GM18858 (cell line): Measurements from ENCODE around the gene SEPSECS.

Experiments
- ATAC-seq: cut with Tn5 transposase; IDR thresholded peaks from one replicate; pipeline ENCODE4 v1.9.1; 2021; ENCODE audit not compliant: unreplicated experiment

The SEPSECS gene

GRCh38 chr4:25111648-25112196 lies 48.5 kb downstream of the SEPSECS start:
- no peak for ATAC-seq

- no peak for ATAC-seq
Observed at GRCh38 chr4:25110527-25111329, 49.5 kb downstream of the SEPSECS start.

- ATAC-seq: no peak
Observed at GRCh38 chr4:25109511-25109910, 50.7 kb downstream of the SEPSECS start.

- no peak for ATAC-seq
Observed at GRCh38 chr4:25108556-25108955, 51.7 kb downstream of the SEPSECS start.

GRCh38 chr4:25107827-25108516 lies 52.3 kb downstream of the SEPSECS start:
- no peak for ATAC-seq

GRCh38 chr4:25106363-25107151 lies 53.7 kb downstream of the SEPSECS start:
- no peak for ATAC-seq

GRCh38 chr4:25104591-25104990 lies 55.7 kb downstream of the SEPSECS start:
- ATAC-seq: no peak

GRCh38 chr4:25103418-25103817 lies 56.8 kb downstream of the SEPSECS start:
- no peak for ATAC-seq

- ATAC-seq: no peak
Observed at GRCh38 chr4:25101836-25102235, 58.4 kb downstream of the SEPSECS start.

GRCh38 chr4:25100710-25101109 lies 59.5 kb downstream of the SEPSECS start:
- no peak for ATAC-seq

- no peak for ATAC-seq
Observed at GRCh38 chr4:25100021-25100555, 60.2 kb downstream of the SEPSECS start.

- ATAC-seq: no peak
Observed at GRCh38 chr4:25098964-25099891, 61.0 kb downstream of the SEPSECS start.

GRCh38 chr4:25096981-25097443 lies 63.2 kb downstream of the SEPSECS start:
- ATAC-seq: no peak

GRCh38 chr4:25096251-25096980 lies 63.8 kb downstream of the SEPSECS start:
- no peak for ATAC-seq

GRCh38 chr4:25095837-25096236 lies 64.4 kb downstream of the SEPSECS start:
- ATAC-seq: no peak

GRCh38 chr4:25092139-25092538 lies 68.1 kb downstream of the SEPSECS start:
- no peak for ATAC-seq

- no peak for ATAC-seq
Observed at GRCh38 chr4:25090516-25090915, 69.7 kb downstream of the SEPSECS start.

GRCh38 chr4:25089051-25089763 lies 71.0 kb downstream of the SEPSECS start:
- ATAC-seq: no peak
